HG03159 (cell line): ENCODE measurements around the gene MAN1A2.
"Not testable (repeated sequence)": the region's sequence is repeated elsewhere in the genome, so short reads cannot be mapped to it uniquely, and the experiment has no call there.

Experiments
- ATAC-seq: cut with Tn5 transposase; IDR thresholded peaks from one replicate; pipeline ENCODE4 v1.9.1; 2021; ENCODE audit warnings: mild to moderate bottlenecking, moderate library complexity; ENCODE audit not compliant: unreplicated experiment

Gene MAN1A2

DNA sequence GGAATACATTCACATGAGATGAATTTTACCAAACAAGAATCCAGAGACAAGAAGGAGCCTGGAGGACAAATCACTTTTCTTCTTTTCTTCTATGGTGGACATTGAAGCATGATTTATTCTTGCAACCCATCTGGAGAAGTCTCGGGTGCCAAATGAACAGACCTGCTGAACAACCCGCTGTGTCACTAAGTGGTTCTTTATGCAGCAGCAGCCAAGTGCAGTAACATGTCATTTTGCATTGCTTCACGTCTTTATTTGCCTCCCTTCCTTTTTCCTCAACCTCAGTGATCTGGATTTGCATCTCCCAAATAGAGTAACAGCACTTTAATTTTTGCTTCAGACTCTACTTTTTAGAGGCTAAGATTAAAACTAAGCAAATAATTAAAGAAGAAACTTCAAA lies 188.6 kb downstream of the MAN1A2 start:
- no peak for ATAC-seq

DNA sequence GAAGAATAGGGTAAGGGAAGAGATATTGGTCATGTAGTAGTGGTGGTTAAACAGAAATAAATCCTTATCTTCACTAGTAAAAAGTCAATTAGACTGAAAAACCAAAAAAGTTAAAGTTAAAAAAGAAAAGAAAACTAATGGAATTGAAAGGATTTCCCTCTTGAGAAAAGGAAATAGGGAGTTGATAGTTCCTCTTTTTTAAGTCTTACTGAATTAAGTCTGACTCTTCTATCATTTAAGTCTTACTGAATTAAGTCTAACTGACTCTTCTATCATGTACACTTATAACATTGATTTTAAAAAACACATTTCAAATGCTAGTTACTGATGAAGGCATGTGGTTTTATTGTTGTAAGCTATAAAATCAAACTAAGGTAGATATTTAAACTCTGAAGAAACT lies 189.1 kb downstream of the MAN1A2 start:
- no peak for ATAC-seq

DNA sequence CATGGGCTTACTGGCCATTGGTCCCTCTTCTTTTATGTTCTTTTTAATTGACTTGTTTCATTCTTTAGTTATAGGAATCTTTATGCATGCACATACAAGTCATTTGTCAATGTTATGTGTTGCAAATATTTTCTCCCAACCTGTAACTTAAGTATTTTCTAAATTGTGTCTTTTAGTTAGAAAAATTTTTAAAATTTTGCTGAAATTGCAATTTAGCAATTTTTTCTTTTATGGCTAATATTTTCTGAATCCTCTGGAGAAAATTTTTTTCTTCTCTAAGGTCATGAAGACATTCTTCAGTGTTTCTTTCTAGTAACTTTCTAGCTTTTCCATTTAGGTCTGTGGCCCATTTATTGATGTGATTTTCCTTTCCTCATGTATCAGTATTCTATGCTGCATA lies 189.7 kb downstream of the MAN1A2 start:
- ATAC-seq, result no peak

DNA sequence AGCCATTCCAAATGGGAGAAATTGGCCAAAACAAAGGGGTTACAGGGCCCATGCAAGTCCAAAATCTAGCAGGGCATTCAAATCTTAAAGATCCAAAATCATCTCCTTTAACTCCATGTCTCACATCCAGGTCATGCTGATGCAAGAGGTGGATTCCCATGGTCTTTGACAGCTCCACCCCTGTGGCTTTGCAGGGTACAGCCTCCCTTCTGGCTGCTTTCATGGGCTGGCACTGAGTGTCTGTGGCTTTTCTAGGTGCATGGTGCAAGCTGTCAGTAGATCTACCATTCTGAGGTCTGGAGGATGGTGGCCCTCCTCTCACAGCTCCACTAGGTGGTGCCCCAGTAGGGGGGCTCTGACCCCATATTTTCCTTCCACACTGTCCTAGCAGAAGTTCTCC lies 191.2 kb downstream of the MAN1A2 start:
- not testable (repeated sequence) for ATAC-seq

DNA sequence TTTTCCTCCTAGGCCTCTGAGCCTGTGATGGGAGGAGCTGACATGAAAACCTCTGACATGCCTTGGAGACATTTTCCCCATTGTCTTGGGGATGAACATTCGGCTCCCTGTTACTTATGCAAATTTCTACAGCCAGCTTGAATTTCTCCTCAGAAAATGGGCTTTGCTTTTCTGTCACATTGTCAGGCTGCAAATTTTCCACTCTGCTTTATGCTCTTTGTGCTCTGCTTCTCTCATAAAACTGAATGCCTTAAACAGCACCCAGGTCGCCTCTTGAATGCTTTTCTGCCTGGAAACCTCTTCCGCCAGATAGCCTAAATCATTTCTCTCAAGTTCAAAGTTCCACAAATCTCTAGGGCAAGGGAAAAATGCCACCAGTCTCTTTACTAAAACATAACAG lies 191.9 kb downstream of the MAN1A2 start:
- no peak for ATAC-seq

DNA sequence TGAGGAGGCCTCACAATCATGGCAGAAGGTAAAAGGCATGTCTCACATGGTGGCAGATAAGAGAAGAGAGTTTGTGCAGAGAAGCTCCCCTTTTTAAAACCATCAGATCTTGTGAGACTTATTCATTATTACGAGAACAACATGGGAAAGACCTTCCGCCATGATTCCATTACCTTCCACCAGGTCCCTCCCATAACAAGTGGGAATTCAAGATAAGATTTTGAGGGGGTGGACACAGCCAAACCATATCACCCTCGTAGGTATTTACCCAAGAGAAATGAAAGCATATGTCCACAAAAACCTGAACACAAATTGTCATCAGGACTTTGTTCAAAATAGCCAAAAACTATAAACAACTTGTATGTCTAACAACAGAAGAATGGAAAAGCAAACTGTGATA lies 192.7 kb downstream of the MAN1A2 start:
- no peak for ATAC-seq

DNA sequence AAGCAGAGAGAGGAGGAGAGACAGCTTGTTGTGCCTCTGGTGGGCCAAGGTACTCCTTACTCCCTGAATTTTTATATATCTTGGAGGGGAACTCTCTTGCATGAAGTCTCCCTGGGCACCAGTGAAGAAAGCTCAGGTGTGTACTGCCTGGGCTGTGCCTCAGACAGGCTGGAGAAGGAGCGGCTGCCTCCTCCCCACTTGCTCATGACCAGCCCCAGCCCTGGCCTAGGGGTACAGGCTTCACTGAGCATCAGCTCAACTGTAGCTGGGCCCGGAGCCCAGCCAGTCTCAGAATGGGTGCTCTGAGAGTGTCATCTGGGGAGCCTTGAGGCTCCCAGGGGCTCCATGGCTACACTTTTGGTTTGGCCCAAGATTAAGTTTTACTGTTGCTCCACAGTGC lies 193.8 kb downstream of the MAN1A2 start:
- no peak for ATAC-seq

DNA sequence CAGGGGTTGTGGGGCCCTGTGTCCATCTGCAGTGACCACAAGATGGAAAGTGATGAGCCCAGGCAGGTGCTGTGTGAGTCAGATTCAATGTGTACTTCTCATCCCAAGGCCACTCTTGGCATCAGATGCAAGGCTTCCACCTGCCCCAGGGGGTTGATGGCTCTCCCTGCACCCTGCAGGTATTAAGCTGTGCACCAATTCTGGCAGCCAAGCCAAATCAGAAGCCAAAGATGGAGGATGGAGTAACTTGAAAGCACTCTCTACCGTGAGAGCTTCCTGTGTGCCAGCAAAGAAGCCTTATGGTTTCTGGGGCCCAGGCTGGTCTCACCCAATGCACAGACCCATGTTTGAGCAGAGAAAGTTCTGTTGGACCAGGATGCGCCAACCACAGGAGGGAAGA lies 194.3 kb downstream of the MAN1A2 start:
- ATAC-seq, result no peak

DNA sequence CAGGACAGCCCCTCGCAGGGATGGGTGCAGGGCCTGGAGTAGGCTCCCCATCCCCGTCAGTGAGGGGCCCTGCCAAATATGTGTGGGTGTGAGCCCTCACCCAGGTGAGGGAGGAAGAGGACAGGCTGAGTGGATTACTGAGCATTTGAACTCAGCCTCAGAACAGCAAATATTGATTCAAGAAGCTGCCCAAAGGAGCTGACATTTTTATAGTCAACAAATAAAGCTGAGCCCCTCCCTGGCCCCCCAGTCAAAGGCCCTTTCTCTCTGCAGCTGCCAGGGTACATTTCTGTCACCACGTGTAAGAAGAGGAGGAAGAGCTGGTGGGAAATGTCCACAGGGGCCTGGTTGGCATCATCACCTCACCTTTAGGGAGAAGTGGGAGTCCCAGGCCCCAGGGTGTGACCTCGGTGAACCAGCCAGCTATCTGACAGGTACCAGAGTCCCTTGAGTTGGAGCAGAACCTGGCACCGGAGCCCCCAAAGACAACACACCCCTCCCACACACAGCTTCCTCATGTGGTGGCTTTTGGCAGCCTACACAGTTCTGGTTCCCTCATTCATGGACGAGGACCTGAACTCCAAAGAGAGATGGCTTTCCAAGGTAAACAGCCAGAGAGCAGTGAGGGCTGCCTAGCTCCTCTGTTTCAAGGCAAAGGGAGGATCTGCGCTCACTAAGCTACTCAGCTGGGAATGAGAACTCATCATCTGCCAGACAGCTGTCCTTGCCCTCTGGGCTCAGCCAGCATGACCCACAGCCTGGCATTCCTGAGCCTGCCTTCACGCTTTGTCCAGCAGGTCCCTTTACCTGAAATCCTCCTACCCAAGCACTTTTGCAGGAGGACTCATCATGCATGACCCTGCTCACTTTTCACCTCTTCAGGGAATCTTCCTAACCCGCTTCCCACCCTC lies 195.6 kb downstream of the MAN1A2 start:
- no peak for ATAC-seq

DNA sequence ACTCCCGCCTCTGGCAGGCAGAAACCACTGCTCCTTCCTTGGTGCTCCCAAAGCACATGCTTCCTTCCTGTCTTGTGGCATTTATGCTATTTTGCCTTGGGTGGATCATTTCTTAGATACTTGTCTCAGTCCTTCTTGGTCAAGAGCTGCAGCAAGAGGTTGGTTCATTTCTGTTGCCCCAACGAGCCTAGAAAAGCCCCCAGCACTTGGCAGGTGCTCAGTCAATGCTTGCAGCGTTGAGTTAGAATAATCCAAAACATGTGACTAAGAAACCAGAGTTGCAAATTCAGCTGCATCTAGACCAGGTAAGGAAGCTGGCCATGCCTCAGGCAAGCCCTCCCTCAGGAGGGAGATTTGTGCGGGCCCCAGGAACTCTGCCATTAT lies 196.2 kb downstream of the MAN1A2 start:
- ATAC-seq, result no peak

DNA sequence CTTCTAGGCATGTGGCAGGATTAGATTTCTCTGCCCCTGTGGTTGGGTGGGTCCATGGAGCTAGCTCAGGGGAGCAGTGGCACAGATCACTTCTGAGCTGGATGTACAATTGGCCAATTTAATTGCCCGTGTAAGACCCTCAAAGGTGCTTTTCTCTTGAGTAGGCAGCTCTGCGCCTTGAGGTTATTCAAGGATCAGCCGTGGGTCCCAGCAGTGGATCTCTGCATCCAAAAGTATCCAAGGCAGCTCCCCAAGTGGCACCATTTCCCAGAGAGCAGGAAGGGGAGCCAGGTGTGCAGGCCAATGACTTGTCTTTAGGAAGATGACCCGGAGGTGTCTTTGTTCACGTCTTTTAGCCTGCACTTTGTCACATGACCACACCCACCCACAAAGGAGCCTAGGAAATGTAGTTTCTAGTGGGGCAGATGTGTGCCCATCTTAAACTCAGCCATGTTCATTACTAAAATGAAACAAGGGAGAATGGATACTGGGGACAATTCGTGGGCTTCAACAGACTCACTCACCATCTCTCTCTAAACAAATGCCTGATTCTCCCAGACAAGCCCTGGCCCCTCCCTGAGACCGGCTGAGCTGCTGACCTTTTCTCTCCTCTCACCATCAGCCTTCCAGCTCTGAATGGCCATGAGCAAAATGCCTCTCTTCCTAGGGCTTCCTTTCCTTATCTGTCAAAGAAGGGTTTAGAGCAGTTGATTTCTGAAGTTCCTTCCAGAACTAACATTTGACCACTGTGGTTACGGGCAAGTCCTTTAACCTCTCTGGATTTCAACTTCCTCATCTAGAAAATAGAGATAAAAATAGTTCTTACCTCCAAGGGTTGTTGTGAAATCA lies 197.2 kb downstream of the MAN1A2 start:
- no peak for ATAC-seq

DNA sequence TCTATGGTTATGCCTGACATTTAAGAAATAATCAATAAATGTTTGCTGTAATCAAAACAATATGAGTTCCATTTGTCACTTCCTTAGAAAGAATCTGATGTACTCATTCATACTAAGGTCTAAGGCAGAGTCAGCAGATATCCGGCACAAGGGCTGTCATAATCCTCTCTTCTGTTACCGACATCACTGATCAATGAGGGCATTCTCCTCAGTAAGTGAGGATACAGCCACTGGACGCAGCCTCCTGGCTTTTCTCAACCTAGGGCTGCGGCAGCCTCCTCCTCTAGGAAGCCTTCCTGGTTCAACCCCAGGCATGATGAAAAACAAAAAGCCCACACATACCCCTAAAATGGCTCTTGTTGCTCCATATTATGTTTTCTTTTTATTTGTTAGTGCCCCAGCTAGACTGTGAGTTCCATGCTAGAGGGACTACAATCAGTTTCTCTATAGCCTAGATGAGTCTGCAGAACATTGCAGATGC lies 197.9 kb downstream of the MAN1A2 start:
- ATAC-seq, result no peak

DNA sequence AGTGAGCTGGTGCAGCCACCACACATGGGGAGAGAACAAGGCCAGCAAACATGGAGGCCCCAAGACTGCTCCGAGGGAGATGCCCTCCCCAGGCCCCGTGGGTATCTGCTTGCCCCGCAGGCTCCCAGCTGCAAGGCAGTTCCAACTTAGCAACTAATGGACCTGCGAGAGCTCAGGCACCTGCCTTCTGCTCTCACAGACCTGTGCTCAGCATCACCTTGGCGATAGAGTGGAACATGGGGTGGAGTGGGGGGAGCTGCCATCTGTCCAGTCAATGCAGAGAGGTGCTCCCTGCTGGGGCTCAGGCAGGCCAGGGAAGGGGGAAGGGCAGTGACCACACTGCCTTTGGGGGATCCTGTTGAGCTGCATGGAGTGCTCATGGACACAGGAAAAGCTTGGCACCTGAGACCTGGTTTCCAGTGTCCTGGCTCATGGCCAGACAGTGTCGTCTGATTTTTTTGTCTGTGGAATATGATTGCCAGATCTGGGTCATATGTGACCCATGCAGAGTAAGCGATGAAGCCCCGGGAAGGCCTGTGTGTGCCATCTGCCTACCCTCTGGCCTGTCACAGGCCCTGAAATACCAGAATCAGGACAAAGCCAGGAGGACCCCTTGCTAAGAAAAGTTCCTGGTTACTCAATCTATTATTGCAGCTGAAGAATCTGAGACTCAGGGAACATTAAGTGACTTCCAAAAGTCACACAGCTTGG lies 198.7 kb downstream of the MAN1A2 start:
- ATAC-seq, result no peak

DNA sequence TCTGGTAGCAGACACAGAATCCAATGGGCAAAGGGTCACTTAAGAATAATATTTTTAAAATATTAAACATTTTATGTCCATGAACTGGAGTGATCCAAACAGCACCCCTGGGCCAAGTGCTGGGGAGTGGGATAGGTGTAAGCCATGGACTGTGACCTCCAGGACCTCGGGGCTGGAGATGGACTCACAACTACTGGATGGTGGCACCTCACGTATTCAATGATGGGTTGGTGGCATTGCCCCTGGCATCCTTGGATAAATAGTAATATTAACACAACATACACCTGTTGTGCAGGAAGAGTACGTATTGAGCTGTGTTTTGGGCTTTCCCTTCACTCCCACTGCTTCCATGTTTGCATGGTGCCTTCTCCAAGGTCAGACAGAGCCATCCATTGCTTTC lies 199.3 kb downstream of the MAN1A2 start:
- ATAC-seq, result no peak

DNA sequence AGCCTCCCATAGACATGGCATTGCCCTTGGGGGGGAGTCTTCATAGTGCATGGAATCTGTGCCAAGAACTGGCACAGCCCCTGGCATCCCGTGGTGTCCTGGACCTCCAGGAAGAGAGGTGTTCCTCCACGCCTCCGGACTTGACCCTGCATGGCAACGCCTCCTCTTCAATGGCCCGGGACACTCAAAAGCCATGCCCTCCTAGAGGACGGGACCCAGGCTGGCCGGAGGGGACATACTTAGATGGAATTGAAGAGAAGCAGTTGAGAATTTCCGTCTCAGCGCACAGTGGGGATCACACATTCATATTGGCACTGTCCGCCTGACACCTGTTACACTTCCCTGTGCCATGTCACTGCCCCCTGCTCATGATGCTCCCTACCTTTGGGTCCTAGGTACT lies 200.2 kb downstream of the MAN1A2 start:
- no peak for ATAC-seq

DNA sequence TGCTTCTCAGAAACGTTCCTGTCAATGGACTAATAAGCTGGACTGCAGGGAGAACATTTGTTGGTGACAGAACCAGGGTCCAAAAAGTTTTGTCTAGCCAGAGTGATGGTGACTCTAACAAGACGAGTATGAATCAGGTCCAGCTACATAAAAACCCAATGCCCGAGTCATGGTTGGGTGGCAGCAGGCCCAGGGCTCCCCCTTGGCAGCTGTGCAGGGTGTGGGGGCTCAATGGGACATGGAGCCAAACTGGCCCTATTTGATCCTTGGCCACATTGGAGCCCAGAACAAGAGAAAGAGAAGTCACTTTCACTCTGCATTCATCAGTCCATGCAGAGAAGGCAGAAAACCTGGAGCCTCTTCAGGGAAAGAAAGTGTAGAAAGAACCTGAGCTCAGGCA lies 200.7 kb downstream of the MAN1A2 start:
- no peak for ATAC-seq

DNA sequence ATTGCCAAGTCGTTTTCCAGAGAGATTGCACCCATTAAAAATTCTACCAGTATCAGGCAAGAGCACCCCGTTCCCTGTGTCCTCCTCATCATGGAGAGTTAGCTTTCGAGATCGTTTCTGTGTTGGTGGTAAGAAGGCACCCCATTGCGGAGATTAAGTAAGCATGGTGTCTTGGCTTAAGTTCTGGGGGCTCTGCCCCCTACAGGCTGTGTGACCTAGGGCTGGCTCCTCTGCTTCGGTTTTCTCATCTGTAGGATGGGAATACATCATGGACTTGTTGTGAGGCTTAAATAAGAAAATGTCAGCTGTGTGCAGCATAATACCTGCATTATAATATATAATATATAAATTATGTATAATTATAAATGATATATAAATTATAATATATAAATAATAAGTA lies 201.8 kb downstream of the MAN1A2 start:
- no peak for ATAC-seq

DNA sequence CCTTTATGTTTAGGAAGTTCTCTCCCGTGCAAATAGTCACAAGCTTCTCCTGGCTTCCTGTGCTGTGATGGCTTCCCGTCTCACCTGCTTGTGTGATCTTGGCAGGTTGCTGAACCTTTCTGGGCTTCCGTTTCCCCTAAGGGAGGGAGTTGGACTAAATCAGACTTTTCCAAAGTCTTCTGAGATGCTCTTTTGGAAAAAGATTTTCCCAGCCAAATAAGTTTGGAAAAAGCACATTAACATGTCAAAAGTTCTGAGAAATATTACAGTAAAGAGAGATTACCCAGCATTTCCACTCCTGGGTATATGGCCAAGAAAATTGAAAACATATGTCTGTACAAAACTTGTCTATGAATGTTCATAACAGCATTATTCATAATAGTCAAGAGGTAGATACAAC lies 202.6 kb downstream of the MAN1A2 start:
- no peak for ATAC-seq

DNA sequence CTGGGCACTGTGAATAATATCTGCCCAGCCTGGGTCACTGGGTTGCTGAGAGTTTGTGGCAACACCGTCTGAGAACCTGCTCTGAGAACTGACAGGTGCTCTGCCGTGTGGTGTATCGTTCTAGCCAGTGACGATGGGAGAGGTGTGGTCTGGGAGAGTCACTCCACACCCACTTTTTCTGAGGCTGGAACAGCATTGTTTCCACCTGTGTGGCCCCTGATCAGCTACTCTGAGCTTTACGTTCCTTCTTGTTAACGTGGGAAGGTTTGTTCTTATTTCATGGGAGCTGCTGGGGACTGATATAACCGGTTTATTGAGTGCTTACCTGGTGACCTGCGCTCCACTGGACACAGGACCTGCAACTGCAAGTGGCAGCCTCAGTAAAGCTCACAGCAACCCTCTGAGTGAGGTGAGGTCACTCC lies 203.8 kb downstream of the MAN1A2 start:
- ATAC-seq, result no peak

DNA sequence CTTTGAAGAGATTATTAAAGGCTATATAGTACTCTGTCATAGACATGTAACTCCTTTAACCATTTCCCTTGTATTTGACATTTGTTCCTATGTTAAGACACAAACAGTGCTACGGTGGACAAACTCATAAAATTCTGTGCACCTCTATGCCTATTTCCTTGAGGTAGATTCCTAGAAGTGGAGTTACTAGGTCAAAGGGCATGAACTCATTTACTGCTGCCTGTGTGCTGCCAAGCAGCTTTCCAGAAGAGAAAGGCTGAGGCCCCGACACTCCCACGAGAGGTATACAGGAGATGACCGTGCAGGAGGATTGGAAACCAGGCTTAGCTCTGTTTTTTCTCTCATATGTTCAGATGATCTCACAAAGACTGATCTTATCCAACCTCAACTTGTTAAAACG lies 204.2 kb downstream of the MAN1A2 start:
- ATAC-seq, result no peak

DNA sequence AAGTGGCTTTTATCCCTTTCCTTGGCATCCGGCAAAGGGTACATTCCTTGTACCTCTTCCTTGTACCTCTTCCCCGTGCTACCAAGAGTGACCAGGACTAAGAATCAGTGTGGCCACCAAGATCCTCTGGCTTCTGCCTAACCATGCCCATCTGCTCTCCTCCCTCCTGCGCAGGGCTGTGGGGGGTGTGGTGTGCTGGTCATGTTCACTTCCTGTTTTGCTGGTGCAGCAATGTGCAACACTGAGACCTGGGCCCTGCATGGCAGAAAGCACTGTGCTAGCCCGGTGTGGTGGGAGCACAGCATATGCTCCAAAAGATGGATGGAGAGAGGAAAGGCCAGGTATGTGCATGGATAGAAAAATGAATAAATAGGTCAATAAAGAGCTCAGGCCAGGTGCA lies 205.3 kb downstream of the MAN1A2 start:
- ATAC-seq, result no peak
